ENCODE results near the gene U2SURP. TPM values are rescaled to one million over a fixed set of nuclear protein-coding genes. Genes with fewer than 3 reads are reported as not detected.

The U2SURP gene
- total RNA-seq, 2 donors from 2014 or later: 147 to 161 TPM

DNA sequence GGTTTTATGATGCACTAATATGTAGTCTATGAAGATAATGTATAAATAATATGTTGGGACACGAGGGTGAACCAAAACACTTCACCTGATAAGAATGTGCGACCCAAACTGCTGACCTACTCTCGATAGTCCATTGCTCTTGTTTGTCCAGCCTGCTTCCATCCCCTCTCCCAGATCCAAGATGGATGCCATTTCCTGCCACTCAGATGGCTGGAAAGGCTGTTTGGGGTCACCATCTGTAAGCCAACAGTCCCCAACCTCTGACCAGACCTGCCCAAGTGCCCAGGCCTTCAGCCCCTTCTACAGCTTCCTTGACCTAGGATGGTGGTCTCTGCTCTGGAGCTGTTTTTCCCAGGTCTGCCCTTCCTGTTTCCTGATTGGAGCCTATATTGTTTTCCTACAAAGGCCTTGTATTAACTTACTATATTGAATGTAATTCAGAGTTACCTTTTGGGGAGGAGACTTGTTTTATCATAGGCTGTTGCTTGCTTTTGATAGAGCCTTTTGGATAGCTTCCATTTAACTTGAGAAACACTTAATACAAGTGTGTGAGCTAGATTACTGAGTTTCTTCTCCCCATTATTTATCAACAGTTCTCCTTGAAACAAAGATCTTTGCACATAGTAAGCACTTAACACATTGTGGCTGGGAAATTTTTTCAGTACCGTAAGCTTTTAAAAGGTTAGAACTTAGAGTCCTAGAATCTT is 32.9 kb upstream of the U2SURP start:
- no peaks in the 10 kb centered on the region for H3K4me1 Mint-ChIP-seq
- no peak overlapping the region for H3K4me3 Mint-ChIP-seq
- H3K27me3 Mint-ChIP-seq: peaks cover 36% of the 10 kb centered on the region
- no peaks in the 10 kb centered on the region for H3K9me3 Mint-ChIP-seq
- H3K27ac Mint-ChIP-seq: no peak overlapping the region
- H3K36me3 Mint-ChIP-seq (ENCODE audit: low read depth): no peaks in the 10 kb centered on the region
- ATAC-seq (replicated peaks): no peak

DNA sequence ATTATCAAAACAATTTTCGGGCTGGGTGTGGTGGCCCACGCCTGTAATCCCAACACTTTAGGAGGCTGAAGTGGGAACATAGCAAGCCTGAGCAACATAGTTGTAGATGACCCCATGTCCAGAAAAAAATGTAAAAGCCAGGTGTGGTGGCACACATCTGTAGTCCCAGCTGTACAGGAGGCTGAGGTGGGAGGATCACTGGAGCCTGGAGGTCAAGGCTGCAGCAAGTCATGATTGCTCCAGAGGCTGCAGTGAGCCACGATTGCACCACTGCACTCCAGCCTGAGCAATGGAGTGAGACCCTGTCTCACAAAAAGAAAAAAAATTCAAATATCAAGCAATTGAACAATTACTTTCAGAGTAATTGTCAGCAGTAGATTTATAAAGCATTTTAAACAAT is 29.9 kb upstream of the U2SURP start:
- ATAC-seq (replicated peaks): no peak
- H3K36me3 Mint-ChIP-seq (ENCODE audit: low read depth): no peaks in the 10 kb centered on the region
- no peak overlapping the region for H3K4me3 Mint-ChIP-seq
- H3K9me3 Mint-ChIP-seq: no peaks in the 10 kb centered on the region
- peaks cover 30% of the 10 kb centered on the region for H3K27me3 Mint-ChIP-seq
- H3K4me1 Mint-ChIP-seq: no peaks in the 10 kb centered on the region
- no peak overlapping the region for H3K27ac Mint-ChIP-seq

GRCh38 chr3:142972092-142972753 is 29.1 kb upstream of the U2SURP start:
- Mint-ChIP-seq H3K9me3 (no peaks in the 10 kb centered on the region), H3K4me1 (no peaks in the 10 kb centered on the region), H3K36me3 (ENCODE audit: low read depth) (no peaks in the 10 kb centered on the region), H3K4me3 (no peak overlapping the region), H3K27me3 (peaks cover 31% of the 10 kb centered on the region), H3K27ac (no peak overlapping the region)
- ATAC-seq (replicated peaks): no peak

GRCh38 chr3:142973217-142974009 is 28.0 kb upstream of the U2SURP start:
- no peaks in the 10 kb centered on the region for H3K4me1 Mint-ChIP-seq
- H3K27me3 Mint-ChIP-seq: peaks cover 31% of the 10 kb centered on the region
- H3K9me3 Mint-ChIP-seq: no peaks in the 10 kb centered on the region
- no peak for ATAC-seq (replicated peaks)
- no peak overlapping the region for H3K4me3 Mint-ChIP-seq
- H3K27ac Mint-ChIP-seq: no peak overlapping the region
- H3K36me3 Mint-ChIP-seq (ENCODE audit: low read depth): no peaks in the 10 kb centered on the region

DNA sequence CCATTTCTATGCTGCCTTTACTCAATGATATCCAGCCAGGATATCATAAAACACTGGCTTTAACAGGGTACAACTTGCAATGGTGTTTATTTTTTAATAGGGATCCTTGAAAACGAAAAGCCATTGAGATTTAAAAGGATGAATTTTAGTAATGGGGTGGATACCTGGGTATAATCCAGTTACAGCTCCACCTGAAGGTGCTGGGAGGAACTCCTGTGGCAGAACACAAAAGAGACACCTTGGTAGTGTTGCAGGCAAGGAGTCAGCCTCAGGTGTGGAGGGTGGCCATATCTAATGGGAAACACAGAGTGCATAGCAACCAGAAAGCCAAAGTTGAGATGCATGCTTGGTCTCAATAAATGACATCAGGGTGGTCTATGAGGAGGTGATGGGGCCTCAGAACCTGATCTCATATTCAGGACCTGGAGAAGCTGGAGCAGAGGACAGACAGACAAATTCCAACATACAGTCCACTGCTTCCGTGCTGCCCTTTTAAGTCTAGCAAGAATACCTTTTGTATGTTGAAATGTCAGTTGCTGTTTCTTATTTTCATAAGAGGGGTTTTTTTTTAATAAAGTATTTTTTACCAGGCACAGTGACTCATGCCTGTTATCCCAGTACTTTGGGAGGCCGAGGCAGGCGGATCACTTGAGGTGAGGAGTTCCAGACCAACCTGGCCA is 25.9 kb upstream of the U2SURP start:
- Mint-ChIP-seq H3K9me3 (no peaks in the 10 kb centered on the region), H3K27ac (no peak overlapping the region), H3K36me3 (ENCODE audit: low read depth) (no peaks in the 10 kb centered on the region), H3K4me3 (no peak overlapping the region), H3K4me1 (no peaks in the 10 kb centered on the region), H3K27me3 (peaks cover 29% of the 10 kb centered on the region)
- ATAC-seq (replicated peaks): no peak

GRCh38 chr3:142976621-142977398 is 24.6 kb upstream of the U2SURP start:
- peaks cover 28% of the 10 kb centered on the region for H3K27me3 Mint-ChIP-seq
- no peak overlapping the region for H3K4me3 Mint-ChIP-seq
- no peaks in the 10 kb centered on the region for H3K36me3 Mint-ChIP-seq (ENCODE audit: low read depth)
- H3K9me3 Mint-ChIP-seq: no peaks in the 10 kb centered on the region
- no peak overlapping the region for H3K27ac Mint-ChIP-seq
- H3K4me1 Mint-ChIP-seq: no peaks in the 10 kb centered on the region
- ATAC-seq (replicated peaks): no peak

- Mint-ChIP-seq H3K27ac (no peak overlapping the region), H3K27me3 (peaks cover 29% of the 10 kb centered on the region), H3K9me3 (no peaks in the 10 kb centered on the region), H3K4me3 (no peak overlapping the region), H3K4me1 (no peaks in the 10 kb centered on the region), H3K36me3 (ENCODE audit: low read depth) (no peaks in the 10 kb centered on the region)
- no peak for ATAC-seq (replicated peaks)
These were observed 24.0 kb upstream of the U2SURP start for GRCh38 chr3:142977399-142977728.

DNA sequence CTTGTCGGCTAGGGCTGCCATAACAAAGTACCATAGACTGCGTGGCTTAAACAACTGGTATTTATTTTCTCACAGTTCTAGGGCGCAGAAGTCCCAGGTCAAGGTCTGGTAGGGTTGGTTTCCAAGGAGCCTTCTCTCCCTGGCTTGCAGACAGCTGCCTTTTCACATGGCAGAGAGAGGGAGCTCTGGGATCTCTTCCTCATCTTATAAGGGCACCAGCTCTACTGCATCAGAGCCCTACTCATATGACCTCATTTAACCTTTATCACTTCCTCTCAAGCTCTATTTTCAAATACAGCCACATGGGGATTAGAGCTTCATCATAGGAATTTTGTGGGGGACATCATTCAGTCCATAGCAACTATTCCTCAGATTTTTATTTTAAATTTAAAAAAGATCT is 20.3 kb upstream of the U2SURP start:
- Mint-ChIP-seq H3K4me1 (no peaks in the 10 kb centered on the region), H3K27me3 (peaks cover 20% of the 10 kb centered on the region), H3K36me3 (ENCODE audit: low read depth) (no peaks in the 10 kb centered on the region), H3K9me3 (no peaks in the 10 kb centered on the region), H3K4me3 (no peak overlapping the region), H3K27ac (no peak overlapping the region)
- ATAC-seq (replicated peaks): no peak

DNA sequence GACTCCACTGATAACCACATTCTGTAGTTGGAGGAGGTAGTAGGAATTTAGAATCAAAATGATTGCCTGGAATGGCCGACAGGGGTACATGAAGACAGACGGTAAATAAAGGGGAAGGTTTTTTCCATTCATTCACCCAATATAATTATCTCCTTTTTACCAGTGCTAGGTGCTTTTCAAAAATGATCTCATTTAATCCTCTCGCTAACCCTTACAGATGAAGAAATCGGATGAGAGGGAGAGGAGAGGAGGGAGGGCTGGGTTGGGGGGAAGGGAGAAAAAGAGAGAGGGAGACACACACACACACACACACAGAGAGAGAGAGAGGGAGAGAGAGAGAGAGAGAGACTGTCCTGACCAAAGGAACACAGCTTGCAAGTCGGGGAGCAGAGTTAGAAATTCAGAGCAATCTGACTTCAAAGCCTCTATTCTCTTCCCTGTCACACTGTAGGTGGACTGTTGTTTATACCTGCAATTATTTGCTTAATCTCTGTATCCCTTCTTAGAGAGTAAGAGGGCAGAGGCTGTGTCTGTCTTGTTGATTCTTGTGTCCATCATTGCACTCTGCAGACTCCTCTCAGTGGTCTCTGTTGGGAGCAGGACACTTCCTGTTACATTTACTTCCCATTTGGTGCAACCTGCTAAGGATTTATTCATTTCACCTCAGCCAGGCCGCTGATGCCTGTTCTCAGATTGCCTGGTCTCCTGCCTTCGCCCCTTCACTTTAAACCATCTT is 19.2 kb upstream of the U2SURP start:
- peaks cover 16% of the 10 kb centered on the region for H3K27me3 Mint-ChIP-seq
- no peak overlapping the region for H3K27ac Mint-ChIP-seq
- H3K9me3 Mint-ChIP-seq: no peaks in the 10 kb centered on the region
- H3K4me1 Mint-ChIP-seq: no peaks in the 10 kb centered on the region
- no peak overlapping the region for H3K4me3 Mint-ChIP-seq
- ATAC-seq (replicated peaks): no peak
- H3K36me3 Mint-ChIP-seq (ENCODE audit: low read depth): no peaks in the 10 kb centered on the region

DNA sequence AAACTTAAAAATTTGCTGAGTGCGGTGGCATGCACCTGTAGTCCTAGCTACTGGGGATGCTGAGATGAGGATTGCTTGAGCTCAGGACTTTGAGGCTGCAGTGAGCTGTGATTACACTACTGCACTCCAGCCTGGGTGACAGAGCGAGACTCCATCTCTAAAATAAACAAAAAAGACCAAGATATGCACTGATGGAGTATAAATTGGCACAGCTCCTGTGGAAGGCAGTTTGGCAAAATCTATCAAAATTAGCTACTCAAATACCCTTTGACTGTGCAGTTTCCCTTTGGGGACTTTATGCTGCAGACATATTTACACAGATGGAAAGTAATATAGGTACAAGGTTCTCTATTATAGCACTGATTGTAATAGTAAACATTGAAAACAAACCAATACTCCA is 18.1 kb upstream of the U2SURP start:
- H3K27ac Mint-ChIP-seq: no peak overlapping the region
- no peak for ATAC-seq (replicated peaks)
- no peaks in the 10 kb centered on the region for H3K4me1 Mint-ChIP-seq
- H3K27me3 Mint-ChIP-seq: peaks cover 16% of the 10 kb centered on the region
- no peaks in the 10 kb centered on the region for H3K9me3 Mint-ChIP-seq
- H3K36me3 Mint-ChIP-seq (ENCODE audit: low read depth): no peaks in the 10 kb centered on the region
- no peak overlapping the region for H3K4me3 Mint-ChIP-seq

- no peak for ATAC-seq (replicated peaks)
- Mint-ChIP-seq H3K27ac (no peak overlapping the region), H3K36me3 (ENCODE audit: low read depth) (no peaks in the 10 kb centered on the region), H3K4me1 (no peaks in the 10 kb centered on the region), H3K9me3 (no peaks in the 10 kb centered on the region), H3K27me3 (peaks cover 16% of the 10 kb centered on the region), H3K4me3 (no peak overlapping the region)
These were observed 17.1 kb upstream of the U2SURP start for GRCh38 chr3:142984255-142984654.

DNA sequence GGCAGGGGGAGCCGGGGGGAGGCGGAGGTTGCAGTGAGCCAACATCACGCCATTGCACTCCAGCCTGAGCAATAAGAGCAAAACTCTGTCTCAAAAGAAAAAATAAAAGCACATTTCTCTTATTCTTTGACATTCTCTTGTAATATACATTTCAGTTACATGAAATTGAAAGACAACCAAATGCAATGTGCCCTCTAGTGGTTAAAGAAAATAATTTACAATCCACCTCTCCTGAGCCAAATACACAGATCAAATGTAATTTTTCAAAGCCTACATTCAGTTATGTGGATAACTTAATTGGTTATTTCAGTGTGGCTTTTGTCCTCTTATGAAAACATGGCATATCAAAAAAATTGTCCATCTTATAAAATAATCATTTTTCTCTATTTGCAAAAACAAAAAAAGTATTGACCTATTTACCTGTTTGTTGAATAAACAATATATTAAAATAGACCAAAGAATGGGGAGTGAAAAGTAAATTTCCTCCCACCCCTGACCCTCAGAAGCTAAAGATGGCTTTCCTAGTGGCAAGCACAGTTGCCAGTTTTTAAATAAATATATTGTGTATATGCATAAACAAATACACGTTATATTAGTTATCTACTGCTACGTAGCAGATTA is 14.2 kb upstream of the U2SURP start:
- Mint-ChIP-seq H3K4me1 (no peaks in the 10 kb centered on the region), H3K9me3 (no peaks in the 10 kb centered on the region), H3K27me3 (peaks cover 7% of the 10 kb centered on the region), H3K36me3 (ENCODE audit: low read depth) (no peaks in the 10 kb centered on the region), H3K27ac (no peak overlapping the region), H3K4me3 (no peak overlapping the region)
- peak; percentile 35 for ATAC-seq (replicated peaks)

GRCh38 chr3:142987707-142988106 is 13.7 kb upstream of the U2SURP start:
- no peak for ATAC-seq (replicated peaks)
- H3K9me3 Mint-ChIP-seq: no peaks in the 10 kb centered on the region
- H3K27me3 Mint-ChIP-seq: peaks cover 7% of the 10 kb centered on the region
- no peaks in the 10 kb centered on the region for H3K36me3 Mint-ChIP-seq (ENCODE audit: low read depth)
- no peak overlapping the region for H3K27ac Mint-ChIP-seq
- no peaks in the 10 kb centered on the region for H3K4me1 Mint-ChIP-seq
- no peak overlapping the region for H3K4me3 Mint-ChIP-seq

Data from activated T-helper 17 cell treated with anti-CD3 and anti-CD28 coated beads, Interleukin-2, amount 50 U/mL, for 72 hours (primary cell).